Femur (tissue), 1 donor: ENCODE results near the gene PPP3R1.
A peak's percentile ranks its signal among the peaks of the same experiment; 100 is the strongest.

Experiments
- DNase-seq: peaks from one replicate; pipeline ENCODE4 v3.0.0-alpha.2; 2017

The PPP3R1 gene

GRCh38 chr2:68230241-68231060 is 21.9 kb downstream of the PPP3R1 start:
- no peak for DNase-seq

GRCh38 chr2:68226794-68227193 is 25.5 kb downstream of the PPP3R1 start:
- DNase-seq, result no peak

GRCh38 chr2:68225119-68225632 is 27.2 kb downstream of the PPP3R1 start:
- no peak for DNase-seq

- no peak for DNase-seq
These were observed 28.9 kb downstream of the PPP3R1 start for GRCh38 chr2:68223419-68223818.

GRCh38 chr2:68222287-68222686 is 30.0 kb downstream of the PPP3R1 start:
- no peak for DNase-seq

GRCh38 chr2:68218343-68218901 is 33.9 kb downstream of the PPP3R1 start:
- DNase-seq, result no peak

GRCh38 chr2:68217729-68218128 is 34.6 kb downstream of the PPP3R1 start:
- no peak for DNase-seq

- no peak for DNase-seq
These were observed 35.6 kb downstream of the PPP3R1 start for GRCh38 chr2:68216454-68217310.

GRCh38 chr2:68214381-68214780 is 38.0 kb downstream of the PPP3R1 start:
- DNase-seq, result no peak

- no peak for DNase-seq
These were observed 45.5 kb downstream of the PPP3R1 start for GRCh38 chr2:68206793-68207192.

- no peak for DNase-seq
These were observed 48.7 kb downstream of the PPP3R1 start for GRCh38 chr2:68203587-68203986.

- no peak for DNase-seq
These were observed 52.1 kb downstream of the PPP3R1 start for GRCh38 chr2:68200157-68200787.

- peak; percentile 23 for DNase-seq
These were observed 56.1 kb downstream of the PPP3R1 start for GRCh38 chr2:68196120-68196716.

- no peak for DNase-seq
These were observed 57.2 kb downstream of the PPP3R1 start for GRCh38 chr2:68195096-68195495.

- no peak for DNase-seq
These were observed 58.5 kb downstream of the PPP3R1 start for GRCh38 chr2:68193787-68194372.

GRCh38 chr2:68193144-68193543 is 59.2 kb downstream of the PPP3R1 start:
- no peak for DNase-seq

GRCh38 chr2:68190991-68191731 is 61.2 kb downstream of the PPP3R1 start:
- no peak for DNase-seq

- no peak for DNase-seq
These were observed 62.1 kb downstream of the PPP3R1 start for GRCh38 chr2:68189991-68190784.

GRCh38 chr2:68188831-68189230 is 63.5 kb downstream of the PPP3R1 start:
- no peak for DNase-seq

- DNase-seq, result no peak
These were observed 65.0 kb downstream of the PPP3R1 start for GRCh38 chr2:68187329-68187728.
